ENCODE data around the gene EPN1.

- TF ChIP-seq CHD4 (IDR thresholded peaks at IDR 0.05; ENCODE audit: borderline replicate concordance, low read length) (no peak), CEBPB (IDR thresholded peaks at IDR 0.05; ENCODE audit: borderline replicate concordance, low read depth, low read length) (no peak), ZNF510 (CRISPR knock-in tag; IDR thresholded peaks at IDR 0.05; ENCODE audit: low read depth) (no peak), CTCF (CRISPR knock-in tag; IDR thresholded peaks at IDR 0.05) (no peak), ATF3 (CRISPR knock-in tag; IDR thresholded peaks at IDR 0.05) (no peak), NFYB (CRISPR knock-in tag; IDR thresholded peaks at IDR 0.05) (no peak), ZNF224 (CRISPR knock-in tag; IDR thresholded peaks at IDR 0.05) (no peak), POLR2A (IDR thresholded peaks at IDR 0.05; ENCODE audit: insufficient read depth in 1 of 2, low read depth in 2 of 2, low read length in 2 of 2) (no peak), BRD4 (CRISPR knock-in tag; IDR thresholded peaks at IDR 0.05) (no peak), MEIS1 (CRISPR knock-in tag; IDR thresholded peaks at IDR 0.05; ENCODE audit: borderline replicate concordance) (no peak)
These were observed 13.6 kb downstream of the EPN1 start for GRCh38 chr19:55688422-55689218.
